H1 (cell line): ENCODE measurements around the gene BTBD9. TPM values are rescaled to one million over a fixed set of nuclear protein-coding genes. Genes with fewer than 3 reads are reported as not detected.

Experiments used
- BRCA1 ChIP-seq: IDR thresholded peaks from 2 replicates; pipeline ENCODE4 v1.6.1; 2012; ENCODE audit warnings: low read depth, low read length, improper control_type of control experiment
- GTF2F1 ChIP-seq: IDR thresholded peaks from 2 replicates; pipeline ENCODE4 v1.6.1; 2012; ENCODE audit warnings: low read depth, low read length, improper control_type of control experiment, borderline replicate concordance
- polyA plus RNA-seq, 7 experiments: library from polyadenylated mRNA; depleted of rRNA in 3 of 7; stranded (reverse) in 5 of 7; unstranded in 2 of 7; fragments of >200 nt in 5 of 7; fragments of 200-250 nt in 2 of 7; gene quantifications; 1 replicate in 5 of 7; 2 replicates in 1 of 7; 4 replicates in 1 of 7; pipeline versions ENCODE4 v1.2.1 to v1.2.3, GENCODE V29; 2011 to 2013; ENCODE audit warnings: missing spikeins in 2 of 7, mixed read lengths in 2 of 7
- total RNA-seq: library from RNA; stranded (reverse); fragmentation: NEBNext Ultra II Directional; extraction: Animal tissue kit (Norgen Biotek cat#: 25700); gene quantifications from 2 replicates; pipeline ENCODE4 v1.2.1, GENCODE V29; 2021
- TF ChIP-seq, protein P1 (sequence below), 3 experiments: IDR thresholded peaks; 1 replicate in 2 of 3; 2 replicates in 1 of 3; pipeline versions ENCODE4 v1.5.1 to v1.6.1; 2011; ENCODE audit warnings: low read length in 3 of 3, mild to moderate bottlenecking in 3 of 3, inconsistent platforms in 2 of 3, low read depth in 1 of 3, moderate library complexity in 1 of 3; ENCODE audit not compliant: insufficient read depth in 1 of 3; ENCODE audit errors: control extremely low read depth in 1 of 3

BTBD9 gene
- total and polyA plus RNA-seq, 2 of the 8 experiments (the other 6 are each of a cell fraction or from before 2014, with no cell fraction given): 0.92 to 4.1 TPM

DNA sequence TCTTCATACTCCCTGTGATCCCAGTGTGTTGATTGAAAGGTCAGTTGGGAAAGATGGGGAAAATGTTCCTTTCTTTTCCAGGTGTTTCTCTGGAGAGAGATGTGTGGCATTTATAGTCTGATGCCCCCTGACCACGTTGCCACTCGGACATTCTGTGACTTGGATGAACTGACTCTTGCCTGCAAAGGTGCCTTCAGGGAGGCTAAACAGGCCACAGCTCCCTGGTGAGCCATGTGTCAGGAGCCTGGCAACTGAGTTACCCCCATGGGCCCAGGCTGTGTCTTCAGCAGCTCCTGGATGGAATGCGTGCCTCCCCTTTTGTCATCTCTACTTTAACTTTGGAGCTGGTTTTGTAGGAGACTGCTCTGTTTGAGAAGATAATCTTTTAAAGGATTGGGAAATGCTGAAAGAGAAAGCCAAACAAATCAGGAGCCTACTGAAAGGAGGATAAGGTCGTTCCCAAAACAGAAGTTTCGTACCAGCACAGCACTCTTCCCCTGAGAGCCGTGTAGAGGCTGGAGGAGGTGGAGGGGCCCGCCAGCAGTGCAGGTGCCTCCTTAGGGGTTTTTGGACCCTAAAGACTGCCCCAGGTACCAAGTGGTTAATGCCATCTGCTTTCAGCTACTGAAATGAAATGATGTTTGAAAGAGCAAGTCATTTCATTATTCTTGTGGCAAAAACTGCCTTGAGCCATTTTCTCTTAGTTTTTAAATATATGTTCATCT lies 497.4 kb downstream of the BTBD9 start (continued):
- TF ChIP-seq BRCA1 (no peak), GTF2F1 (no peak)
- TF ChIP-seq, protein P1, sequence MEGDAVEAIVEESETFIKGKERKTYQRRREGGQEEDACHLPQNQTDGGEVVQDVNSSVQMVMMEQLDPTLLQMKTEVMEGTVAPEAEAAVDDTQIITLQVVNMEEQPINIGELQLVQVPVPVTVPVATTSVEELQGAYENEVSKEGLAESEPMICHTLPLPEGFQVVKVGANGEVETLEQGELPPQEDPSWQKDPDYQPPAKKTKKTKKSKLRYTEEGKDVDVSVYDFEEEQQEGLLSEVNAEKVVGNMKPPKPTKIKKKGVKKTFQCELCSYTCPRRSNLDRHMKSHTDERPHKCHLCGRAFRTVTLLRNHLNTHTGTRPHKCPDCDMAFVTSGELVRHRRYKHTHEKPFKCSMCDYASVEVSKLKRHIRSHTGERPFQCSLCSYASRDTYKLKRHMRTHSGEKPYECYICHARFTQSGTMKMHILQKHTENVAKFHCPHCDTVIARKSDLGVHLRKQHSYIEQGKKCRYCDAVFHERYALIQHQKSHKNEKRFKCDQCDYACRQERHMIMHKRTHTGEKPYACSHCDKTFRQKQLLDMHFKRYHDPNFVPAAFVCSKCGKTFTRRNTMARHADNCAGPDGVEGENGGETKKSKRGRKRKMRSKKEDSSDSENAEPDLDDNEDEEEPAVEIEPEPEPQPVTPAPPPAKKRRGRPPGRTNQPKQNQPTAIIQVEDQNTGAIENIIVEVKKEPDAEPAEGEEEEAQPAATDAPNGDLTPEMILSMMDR (IDR thresholded peaks at IDR 0.05; ENCODE audit: control extremely low read depth in 1 of 3, insufficient read depth in 1 of 3, low read depth in 1 of 3, low read length in 3 of 3): no peak
